H9 (cell line): ENCODE results near the gene ZNRF3. TPM values are rescaled to one million over a fixed set of nuclear protein-coding genes. Genes with fewer than 3 reads are reported as not detected.
A peak's percentile ranks its signal among the peaks of the same experiment; 100 is the strongest.

Experiments used
- DNase-seq: peaks from one replicate; pipeline ENCODE4 v3.0.0-alpha.2; 2017
- H2AFZ ChIP-seq: one replicate; pipeline ENCODE4 v1.6.1; 2013; ENCODE audit warnings: mild to moderate bottlenecking, low read length, control low read depth, moderate library complexity
- H2AK5ac ChIP-seq: 2 replicates; pipeline ENCODE4 v1.6.1; 2013; ENCODE audit warnings: low read length, control low read depth, mixed read lengths; ENCODE audit not compliant: insufficient read length
- H2BK120ac ChIP-seq: one replicate; pipeline ENCODE4 v1.6.1; 2013; ENCODE audit warnings: low read depth, mild to moderate bottlenecking, low read length, control low read depth, inconsistent platforms; ENCODE audit not compliant: poor library complexity, severe bottlenecking
- H2BK12ac ChIP-seq: 2 replicates; pipeline ENCODE4 v1.6.1; 2013; ENCODE audit warnings: low read length, control low read depth, mixed read lengths, low read depth; ENCODE audit not compliant: insufficient read length
- H2BK15ac ChIP-seq: 2 replicates; pipeline ENCODE4 v1.6.1; 2013; ENCODE audit warnings: low read depth, low read length, control low read depth
- H2BK20ac ChIP-seq: one replicate; pipeline ENCODE4 v1.6.1; 2013; ENCODE audit warnings: low read depth, mild to moderate bottlenecking, low read length, control low read depth, inconsistent platforms; ENCODE audit not compliant: poor library complexity, severe bottlenecking
- H2BK5ac ChIP-seq: 2 replicates; pipeline ENCODE4 v1.6.1; 2013; ENCODE audit warnings: low read length, control low read depth, mixed read lengths; ENCODE audit not compliant: insufficient read length
- H3K14ac ChIP-seq: 2 replicates; pipeline ENCODE4 v1.6.1; 2013; ENCODE audit warnings: low read length, control low read depth; ENCODE audit not compliant: insufficient read depth
- H3K18ac ChIP-seq: 2 replicates; pipeline ENCODE4 v1.6.1; 2013; ENCODE audit warnings: low read depth, mild to moderate bottlenecking, mixed read lengths, low read length, control low read depth; ENCODE audit not compliant: insufficient read length
- H3K23ac ChIP-seq: 2 replicates; pipeline ENCODE4 v1.6.1; 2013; ENCODE audit warnings: low read length, control low read depth, mixed read lengths, low read depth; ENCODE audit not compliant: insufficient read length
- H3K23me2 ChIP-seq: 2 replicates; pipeline ENCODE4 v1.6.1; 2013; ENCODE audit warnings: low read depth, mild to moderate bottlenecking, mixed read lengths, low read length, control low read depth; ENCODE audit not compliant: insufficient read length, poor library complexity, severe bottlenecking
- H3K27ac ChIP-seq: 2 replicates; pipeline ENCODE4 v1.5.1; 2013; ENCODE audit warnings: low read length, control low read depth, mixed read lengths, low read depth; ENCODE audit not compliant: insufficient read length
- H3K27me3 ChIP-seq: 2 replicates; pipeline ENCODE4 v1.6.1; 2013; ENCODE audit warnings: low read length, control low read depth, inconsistent platforms; ENCODE audit not compliant: insufficient read depth
- H3K4ac ChIP-seq: 2 replicates; pipeline ENCODE4 v1.6.1; 2013; ENCODE audit warnings: low read depth, mild to moderate bottlenecking, control low read depth, inconsistent platforms, low read length, moderate library complexity
- H3K4me1 ChIP-seq: 2 replicates; pipeline ENCODE4 v1.6.1; 2013; ENCODE audit warnings: low read length, control low read depth, inconsistent platforms; ENCODE audit not compliant: insufficient read depth
- H3K4me2 ChIP-seq: 2 replicates; pipeline ENCODE4 v1.6.1; 2013; ENCODE audit warnings: low read length, control low read depth, mixed read lengths; ENCODE audit not compliant: insufficient read length, insufficient read depth
- H3K56ac ChIP-seq: 2 replicates; pipeline ENCODE4 v1.6.1; 2013; ENCODE audit warnings: low read depth, mild to moderate bottlenecking, mixed read lengths, low read length, control low read depth; ENCODE audit not compliant: insufficient read length
- H3K79me1 ChIP-seq: 2 replicates; pipeline ENCODE4 v1.6.1; 2013; ENCODE audit warnings: low read depth, mild to moderate bottlenecking, moderate library complexity, low read length, control low read depth, inconsistent platforms; ENCODE audit not compliant: insufficient read depth, poor library complexity, severe bottlenecking
- H3K79me2 ChIP-seq: 2 replicates; pipeline ENCODE4 v1.6.1; 2013; ENCODE audit warnings: low read length, control low read depth, inconsistent platforms; ENCODE audit not compliant: insufficient read depth
- H3K9ac ChIP-seq: 2 replicates; pipeline ENCODE4 v1.6.1; 2013; ENCODE audit warnings: low read length, control low read depth, mixed read lengths; ENCODE audit not compliant: insufficient read length; ENCODE audit errors: extremely low read depth
- H3K9me3 ChIP-seq: one replicate; pipeline ENCODE4 v1.6.1; 2013; ENCODE audit warnings: low read depth, low read length, inconsistent platforms; ENCODE audit not compliant: control insufficient read depth
- H3T11ph ChIP-seq: one replicate; pipeline ENCODE4 v1.6.1; 2013; ENCODE audit warnings: mild to moderate bottlenecking, low read length, control low read depth, inconsistent platforms
- H4K20me1 ChIP-seq: one replicate; pipeline ENCODE4 v1.6.1; 2013; ENCODE audit not compliant: control insufficient read depth, insufficient read length, insufficient read depth
- H4K5ac ChIP-seq: 2 replicates; pipeline ENCODE4 v1.6.1; 2013; ENCODE audit warnings: low read depth, mild to moderate bottlenecking, mixed read lengths, low read length, control low read depth; ENCODE audit not compliant: insufficient read length
- H4K8ac ChIP-seq: replicated peaks from 2 replicates; pipeline ENCODE4 v1.6.1; 2013; ENCODE audit warnings: low read length, control low read depth, mixed read lengths, low read depth; ENCODE audit not compliant: insufficient read length
- H4K91ac ChIP-seq: 2 replicates; pipeline ENCODE4 v1.6.1; 2013; ENCODE audit warnings: low read depth, mild to moderate bottlenecking, moderate library complexity, mixed read lengths, low read length, control low read depth; ENCODE audit not compliant: insufficient read length
- H3K27ac Mint-ChIP-seq, 3 experiments: 2 replicates in 2 of 3; 3 replicates in 1 of 3; pipeline ENCODE4 v1.8.0; 2020 to 2021; ENCODE audit warnings: mixed read lengths in 3 of 3, mild to moderate bottlenecking in 1 of 3, moderate library complexity in 1 of 3
- H3K27me3 Mint-ChIP-seq: 2 replicates; pipeline ENCODE4 v1.8.0; 2021; ENCODE audit warnings: low read depth, mild to moderate bottlenecking, moderate library complexity, mixed read lengths
- H3K36me3 Mint-ChIP-seq, 3 experiments: 2 replicates in 2 of 3; 3 replicates in 1 of 3; pipeline ENCODE4 v1.8.0; 2020 to 2021; ENCODE audit warnings: low read depth in 3 of 3, mixed read lengths in 3 of 3; ENCODE audit not compliant: insufficient read depth in 1 of 3
- H3K4me1 Mint-ChIP-seq, 2 experiments: 2 replicates each; pipeline ENCODE4 v1.8.0; 2020; ENCODE audit warnings: mixed read lengths in 2 of 2
- H3K4me3 Mint-ChIP-seq, 2 experiments: 2 replicates in 1 of 2; 3 replicates in 1 of 2; pipeline ENCODE4 v1.8.0; 2020 to 2021; ENCODE audit warnings: mild to moderate bottlenecking in 2 of 2, mixed read lengths in 2 of 2, moderate library complexity in 1 of 2
- H3K9me3 Mint-ChIP-seq, 2 experiments: 2 replicates in 1 of 2; 3 replicates in 1 of 2; pipeline ENCODE4 v1.8.0; 2020; ENCODE audit warnings: mild to moderate bottlenecking in 2 of 2, mixed read lengths in 2 of 2, moderate library complexity in 1 of 2
- WGBS: extraction: QIAGEN DNeasy Blood & Tissue Kit; methylation state at CpG from one replicate; pipeline ENCODE4 v1.1.7; 2013; ENCODE audit warnings: missing lambda C conversion rate, low lambda C conversion rate, mixed read lengths; ENCODE audit not compliant: insufficient read length; ENCODE audit errors: extremely low coverage; 5-methylcytosine and 5-hydroxymethylcytosine counted together
- total RNA-seq: library from RNA; stranded (reverse); gene quantifications from 2 replicates; pipeline ENCODE4 v1.2.1, GENCODE V29; 2021
- TF ChIP-seq, protein P1 (sequence below): fragments of 200-600 bp; sonication (generic); conservative IDR thresholded peaks from 3 replicates; pipeline ENCODE4 v1.8.0; 2021; ENCODE audit warnings: antibody characterized with exemption, mild to moderate bottlenecking

ZNRF3 gene
- total RNA-seq, 1 experiment from 2014 or later: 20.6 TPM

DNA sequence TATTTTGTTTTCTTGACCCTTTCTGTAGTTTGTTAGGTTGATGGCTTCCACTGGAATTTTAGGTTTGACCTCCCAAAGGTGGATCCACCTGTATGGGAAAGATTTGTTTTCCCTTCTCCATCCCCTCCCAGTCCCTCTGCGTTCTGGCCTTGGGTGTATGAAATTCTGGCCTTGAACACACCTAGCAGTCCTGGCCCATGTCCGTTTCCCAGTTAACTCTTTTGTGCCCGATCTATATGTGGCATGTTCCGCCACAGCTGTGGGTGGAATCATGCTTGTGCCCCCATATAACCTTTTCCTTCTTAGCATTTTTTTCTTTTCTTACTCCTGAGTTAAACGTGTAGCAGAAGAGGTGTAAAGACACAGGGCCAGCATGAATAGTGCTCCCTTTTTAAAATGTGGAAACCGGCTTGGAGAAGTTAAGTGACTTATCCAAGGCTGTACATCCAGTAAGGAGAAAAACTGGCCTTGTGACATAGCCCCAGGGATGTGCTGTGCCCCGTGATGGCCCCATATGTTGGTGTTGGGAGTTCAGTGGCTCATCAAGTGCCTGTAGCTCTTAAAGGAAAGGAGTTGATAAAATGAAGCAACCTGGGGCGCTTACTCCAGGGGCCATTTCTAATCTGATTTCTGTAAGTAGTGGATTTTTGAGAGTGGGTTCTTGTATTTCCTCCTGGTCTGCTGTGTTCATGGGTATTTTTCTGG lies 39.3 kb downstream of the ZNRF3 start:
- no peak overlapping the region for H3K18ac ChIP-seq
- H3K79me2 ChIP-seq: peaks cover 27% of the 10 kb centered on the region; the same call in 1 of the 2 replicates

More for the DNA sequence above, 39.3 kb downstream of the ZNRF3 start:
- no peak overlapping the region for H3K27ac ChIP-seq
- no peaks in the 10 kb centered on the region; the same call in 1 of the 2 replicates for H3K27me3 ChIP-seq
- H3K23ac ChIP-seq: no peak overlapping the region
- no peak overlapping the region for H3K9ac ChIP-seq
- no peaks in the 10 kb centered on the region for H3K9me3 ChIP-seq
- no peaks in the 10 kb centered on the region for H3K9me3 Mint-ChIP-seq
- no peak overlapping the region for H2BK5ac ChIP-seq
- WGBS: no CpG with 5 or more reads among the region's 8 CpGs
- no peak overlapping the region for H4K8ac ChIP-seq
- no peaks in the 10 kb centered on the region for H3K27me3 Mint-ChIP-seq
- H2BK20ac ChIP-seq: no peak overlapping the region
- no peak for DNase-seq
- H3K4me2 ChIP-seq: no peak overlapping the region
- no peak overlapping the region for H4K91ac ChIP-seq
- H4K20me1 ChIP-seq: peaks cover 6% of the 10 kb centered on the region
- H3K27ac Mint-ChIP-seq: peak overlapping the region in 2 of 3 experiments; percentile 12 to 23; a peak in 4 of 7 replicates
- no peak overlapping the region for H4K5ac ChIP-seq
- no peak overlapping the region for H2BK120ac ChIP-seq
- TF ChIP-seq, protein P1, sequence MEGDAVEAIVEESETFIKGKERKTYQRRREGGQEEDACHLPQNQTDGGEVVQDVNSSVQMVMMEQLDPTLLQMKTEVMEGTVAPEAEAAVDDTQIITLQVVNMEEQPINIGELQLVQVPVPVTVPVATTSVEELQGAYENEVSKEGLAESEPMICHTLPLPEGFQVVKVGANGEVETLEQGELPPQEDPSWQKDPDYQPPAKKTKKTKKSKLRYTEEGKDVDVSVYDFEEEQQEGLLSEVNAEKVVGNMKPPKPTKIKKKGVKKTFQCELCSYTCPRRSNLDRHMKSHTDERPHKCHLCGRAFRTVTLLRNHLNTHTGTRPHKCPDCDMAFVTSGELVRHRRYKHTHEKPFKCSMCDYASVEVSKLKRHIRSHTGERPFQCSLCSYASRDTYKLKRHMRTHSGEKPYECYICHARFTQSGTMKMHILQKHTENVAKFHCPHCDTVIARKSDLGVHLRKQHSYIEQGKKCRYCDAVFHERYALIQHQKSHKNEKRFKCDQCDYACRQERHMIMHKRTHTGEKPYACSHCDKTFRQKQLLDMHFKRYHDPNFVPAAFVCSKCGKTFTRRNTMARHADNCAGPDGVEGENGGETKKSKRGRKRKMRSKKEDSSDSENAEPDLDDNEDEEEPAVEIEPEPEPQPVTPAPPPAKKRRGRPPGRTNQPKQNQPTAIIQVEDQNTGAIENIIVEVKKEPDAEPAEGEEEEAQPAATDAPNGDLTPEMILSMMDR: no peak
- H3T11ph ChIP-seq: no peak overlapping the region
- H3K79me1 ChIP-seq: peaks cover 20% of the 10 kb centered on the region
- H3K23me2 ChIP-seq: peaks cover 3% of the 10 kb centered on the region
- H3K4me3 Mint-ChIP-seq: no peak overlapping the region
- H3K56ac ChIP-seq: no peak overlapping the region
- no peak overlapping the region for H2BK12ac ChIP-seq
- no peak overlapping the region for H2BK15ac ChIP-seq
- peaks cover 65 to 68% of the 10 kb centered on the region in 2 experiments for H3K4me1 Mint-ChIP-seq
- no peak overlapping the region for H2AFZ ChIP-seq
- 0 out of 2 replicates have a peak overlapping the region, but pooled peaks have one; percentile 15 for H3K14ac ChIP-seq
- H3K4me1 ChIP-seq: peaks cover 14% of the 10 kb centered on the region
- no peak overlapping the region for H3K4ac ChIP-seq
- peaks cover 0 to 2% (median 0%) of the 10 kb centered on the region in 3 experiments; a peak in 2 of 7 replicates for H3K36me3 Mint-ChIP-seq
- no peak overlapping the region for H2AK5ac ChIP-seq
